NCI-H524 (cell line): ENCODE data around the gene PRRT2.
"Not testable (repeated sequence)": the region's sequence is repeated elsewhere in the genome, so short reads cannot be mapped to it uniquely, and the experiment has no call there.

Source experiments
- DNase-seq, 2 experiments: peaks; one replicate each; lab custom pipeline; 2025; lab: John Stamatoyannopoulos, UW

The PRRT2 gene

GRCh38 chr16:29790949-29791844 lies 20.8 kb upstream of the PRRT2 start:
- peak in 1 of 2 experiments; percentile 52 for DNase-seq

- no peak for DNase-seq
Observed at GRCh38 chr16:29791845-29792807, 19.9 kb upstream of the PRRT2 start.

GRCh38 chr16:29793153-29793552 lies 18.8 kb upstream of the PRRT2 start:
- not testable (repeated sequence) for DNase-seq

- DNase-seq, result no peak
Observed at GRCh38 chr16:29794231-29794710, 17.7 kb upstream of the PRRT2 start.

DNA sequence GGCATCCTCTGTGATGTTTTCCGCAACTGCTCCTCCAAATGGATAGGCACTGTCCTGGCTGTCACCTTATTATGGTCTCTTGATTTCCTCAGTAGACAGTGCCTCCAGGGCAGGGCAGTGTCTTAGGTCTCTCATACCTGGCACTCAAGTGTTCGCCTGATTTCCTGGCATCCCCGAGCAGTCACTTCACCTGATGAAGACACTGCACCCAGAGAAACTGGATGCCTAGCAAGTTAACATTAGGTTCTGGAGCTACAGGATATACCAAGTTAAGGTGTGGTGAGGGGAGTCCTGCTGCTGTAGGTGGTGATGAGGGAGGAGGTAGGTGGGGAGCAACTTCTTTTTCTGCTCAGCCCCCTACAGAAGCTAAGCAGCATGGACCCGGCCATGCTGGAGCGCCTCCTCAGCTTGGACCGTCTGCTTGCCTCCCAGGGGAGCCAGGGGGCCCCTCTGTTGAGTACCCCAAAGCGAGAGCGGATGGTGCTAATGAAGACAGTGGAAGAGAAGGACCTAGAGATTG lies 9.5 kb upstream of the PRRT2 start:
- no peak for DNase-seq

- DNase-seq, result no peak
Observed at GRCh38 chr16:29804020-29804419, 8.0 kb upstream of the PRRT2 start.

DNA sequence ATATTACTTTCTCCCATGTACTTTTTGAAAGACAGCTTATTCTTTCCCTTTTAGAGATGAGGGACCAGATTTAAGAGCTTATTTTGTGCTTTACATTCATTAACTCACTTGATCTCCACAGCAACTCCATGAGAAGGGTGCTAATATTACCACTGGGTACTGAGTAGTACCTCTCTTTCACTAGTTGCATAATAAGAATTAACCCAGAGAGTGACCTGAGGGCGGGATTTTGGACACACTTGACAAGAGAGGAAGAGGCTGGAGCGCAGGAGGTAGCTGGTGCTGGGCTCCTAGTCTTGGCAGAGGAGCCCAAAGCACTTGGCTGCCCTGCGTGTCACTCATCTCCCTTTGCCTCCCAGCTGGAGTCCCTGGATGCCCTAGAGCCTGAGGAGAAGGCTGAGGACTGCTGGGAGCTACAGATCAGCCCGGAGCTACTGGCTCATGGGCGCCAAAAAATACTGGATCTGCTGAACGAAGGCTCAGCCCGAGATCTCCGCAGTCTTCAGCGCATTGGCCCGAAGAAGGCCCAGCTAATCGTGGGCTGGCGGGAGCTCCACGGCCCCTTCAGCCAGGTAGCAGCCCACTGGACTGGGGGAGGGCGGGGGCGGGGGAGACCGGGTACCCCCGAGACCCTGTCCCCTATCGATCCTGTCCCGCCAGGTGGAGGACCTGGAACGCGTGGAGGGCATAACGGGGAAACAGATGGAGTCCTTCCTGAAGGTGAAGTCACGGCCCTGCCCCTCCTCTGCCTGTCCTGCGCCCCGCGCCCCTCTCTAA lies 7.3 kb upstream of the PRRT2 start:
- DNase-seq, result peak; percentile 32 to 72

DNA sequence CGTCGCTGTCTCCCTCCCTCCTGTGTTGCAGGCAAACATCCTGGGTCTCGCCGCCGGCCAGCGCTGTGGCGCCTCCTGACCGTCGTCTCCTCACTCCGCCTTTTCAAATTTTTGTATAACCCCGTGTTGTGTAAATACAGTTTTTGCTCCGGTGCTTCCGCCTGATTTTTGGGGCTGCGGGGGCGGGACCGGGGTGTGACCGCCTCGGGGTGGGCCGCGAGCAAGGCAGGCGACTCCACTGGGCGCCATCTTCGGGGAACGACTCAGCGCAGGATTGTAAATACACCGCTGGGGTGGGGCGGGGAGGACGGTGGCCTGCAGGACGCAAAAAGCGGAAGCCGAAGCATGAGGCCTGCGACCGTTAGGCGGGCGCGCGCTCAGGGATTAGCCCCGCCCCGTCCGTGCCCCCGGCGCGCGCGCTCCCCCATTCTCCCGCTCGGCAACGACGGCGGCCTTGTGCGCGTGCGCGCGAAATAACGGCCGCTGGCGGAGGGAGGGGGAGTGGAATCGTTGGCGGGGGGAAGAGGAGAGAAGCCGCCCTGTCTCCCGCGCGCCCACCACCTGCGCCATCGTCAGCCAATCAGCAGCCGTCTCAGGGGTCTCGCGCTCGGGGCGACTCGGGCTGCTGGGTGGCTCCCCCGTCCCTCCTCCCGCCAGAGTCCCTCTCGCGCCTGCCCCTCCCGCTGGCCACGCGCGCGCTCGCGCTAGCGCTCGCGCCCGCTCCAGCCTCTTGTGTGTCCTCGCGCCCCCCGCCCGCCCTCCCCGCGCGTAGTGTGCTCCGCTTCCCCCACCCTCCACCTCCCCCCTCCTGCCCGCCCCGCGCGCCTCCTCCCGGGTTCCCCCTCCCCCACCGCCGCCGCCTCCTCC lies 6.5 kb upstream of the PRRT2 start:
- peak; percentile 99 to 100 for DNase-seq

DNA sequence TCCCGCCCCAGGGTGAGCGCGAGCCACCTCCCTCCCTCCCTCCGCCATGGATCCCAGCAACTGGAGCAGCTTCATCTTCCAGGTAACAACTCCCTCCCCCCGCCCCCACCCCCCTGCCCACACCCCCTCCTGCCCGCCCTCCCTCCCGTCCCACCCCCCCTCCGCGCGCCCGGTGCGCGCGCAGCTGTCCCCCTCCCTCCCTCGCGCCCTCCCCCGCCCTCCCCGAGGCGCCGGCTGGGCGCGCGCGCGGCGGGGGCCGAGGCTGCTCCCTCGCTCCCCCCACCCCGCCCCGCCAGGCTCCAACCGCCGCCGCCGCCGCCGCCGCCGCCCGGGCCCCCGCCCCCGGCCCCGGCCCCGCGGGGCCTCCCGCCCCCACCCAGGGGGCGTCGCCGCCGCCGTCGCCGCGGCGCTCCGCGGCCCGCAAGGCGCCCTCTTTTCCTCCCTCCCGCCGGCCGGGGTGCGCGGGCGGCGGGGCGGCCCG lies 5.9 kb upstream of the PRRT2 start, which contains the start of gene MAZ:
TSS of gene MAZ (plus strand) at position 431 of the 481 bp plus-strand sequence. CDS start 173 bp downstream, outside the sequence.
- DNase-seq, result no peak

DNA sequence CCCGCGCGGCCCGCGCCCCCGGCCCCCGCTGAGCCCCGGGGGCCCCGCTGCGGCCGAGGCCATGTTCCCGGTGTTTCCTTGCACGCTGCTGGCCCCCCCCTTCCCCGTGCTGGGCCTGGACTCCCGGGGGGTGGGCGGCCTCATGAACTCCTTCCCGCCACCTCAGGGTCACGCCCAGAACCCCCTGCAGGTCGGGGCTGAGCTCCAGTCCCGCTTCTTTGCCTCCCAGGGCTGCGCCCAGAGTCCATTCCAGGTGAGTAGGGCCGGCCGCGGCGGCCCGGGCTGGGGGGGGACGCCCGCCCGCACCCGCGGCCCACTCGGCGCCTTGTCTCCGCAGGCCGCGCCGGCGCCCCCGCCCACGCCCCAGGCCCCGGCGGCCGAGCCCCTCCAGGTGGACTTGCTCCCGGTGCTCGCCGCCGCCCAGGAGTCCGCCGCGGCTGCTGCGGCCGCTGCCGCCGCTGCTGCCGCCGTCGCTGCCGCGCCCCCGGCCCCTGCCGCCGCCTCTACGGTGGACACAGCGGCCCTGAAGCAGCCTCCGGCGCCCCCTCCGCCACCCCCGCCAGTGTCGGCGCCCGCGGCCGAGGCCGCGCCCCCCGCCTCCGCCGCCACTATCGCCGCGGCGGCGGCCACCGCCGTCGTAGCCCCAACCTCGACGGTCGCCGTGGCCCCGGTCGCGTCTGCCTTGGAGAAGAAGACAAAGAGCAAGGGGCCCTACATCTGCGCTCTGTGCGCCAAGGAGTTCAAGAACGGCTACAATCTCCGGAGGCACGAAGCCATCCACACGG lies 5.2 kb upstream of the PRRT2 start:
- peak; percentile 57 to 70 for DNase-seq

DNA sequence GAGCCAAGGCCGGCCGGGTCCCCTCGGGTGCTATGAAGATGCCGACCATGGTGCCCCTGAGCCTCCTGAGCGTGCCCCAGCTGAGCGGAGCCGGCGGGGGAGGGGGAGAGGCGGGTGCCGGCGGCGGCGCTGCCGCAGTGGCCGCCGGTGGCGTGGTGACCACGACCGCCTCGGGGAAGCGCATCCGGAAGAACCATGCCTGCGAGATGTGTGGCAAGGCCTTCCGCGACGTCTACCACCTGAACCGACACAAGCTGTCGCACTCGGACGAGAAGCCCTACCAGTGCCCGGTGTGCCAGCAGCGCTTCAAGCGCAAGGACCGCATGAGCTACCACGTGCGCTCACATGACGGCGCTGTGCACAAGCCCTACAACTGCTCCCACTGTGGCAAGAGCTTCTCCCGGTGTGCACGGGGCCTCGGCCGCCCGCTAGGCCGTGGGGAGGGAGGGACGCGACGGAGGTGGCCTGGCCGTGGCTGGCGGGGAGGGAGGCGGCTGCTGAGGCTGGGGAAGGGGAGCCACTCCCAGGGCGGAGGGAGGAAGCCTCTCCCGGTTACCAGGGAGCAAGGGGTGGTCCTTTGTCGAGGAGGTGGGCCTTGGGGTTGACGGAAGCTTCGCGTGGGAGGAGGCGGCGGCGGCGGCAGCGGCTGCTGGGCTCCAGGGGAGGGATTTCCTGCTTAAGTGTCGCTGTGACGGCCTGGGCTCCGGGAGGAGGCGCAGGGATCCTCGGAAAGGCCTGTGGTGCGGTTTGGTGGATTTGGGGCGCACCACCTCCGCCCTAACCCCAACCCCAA lies 4.4 kb upstream of the PRRT2 start:
- peak; percentile 83 to 91 for DNase-seq

DNA sequence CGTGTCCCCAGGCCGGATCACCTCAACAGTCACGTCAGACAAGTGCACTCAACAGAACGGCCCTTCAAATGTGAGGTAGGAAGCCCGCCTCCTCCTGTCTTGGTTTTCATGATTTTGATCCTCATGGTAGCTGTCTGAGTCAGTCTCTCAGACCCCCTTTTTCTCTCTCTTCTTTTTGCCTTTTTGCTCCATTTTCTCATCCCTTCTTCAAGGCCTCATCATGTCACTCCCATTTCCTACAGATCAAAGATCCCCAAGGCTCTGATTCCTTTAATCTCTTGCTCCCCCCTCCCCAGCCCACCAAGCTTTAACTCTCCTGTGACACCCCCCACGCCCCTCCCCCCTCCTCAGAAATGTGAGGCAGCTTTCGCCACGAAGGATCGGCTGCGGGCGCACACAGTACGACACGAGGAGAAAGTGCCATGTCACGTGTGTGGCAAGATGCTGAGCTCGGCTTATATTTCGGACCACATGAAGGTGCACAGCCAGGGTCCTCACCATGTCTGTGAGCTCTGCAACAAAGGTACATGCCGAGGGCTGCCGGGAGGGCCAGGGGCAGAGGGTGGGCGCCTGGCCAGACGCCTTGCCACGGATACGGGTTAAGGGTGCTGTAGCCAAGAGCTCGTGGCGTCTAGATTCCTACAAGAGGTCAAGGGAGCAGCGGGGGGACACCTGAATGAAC lies 3.6 kb upstream of the PRRT2 start:
- DNase-seq, result no peak

DNA sequence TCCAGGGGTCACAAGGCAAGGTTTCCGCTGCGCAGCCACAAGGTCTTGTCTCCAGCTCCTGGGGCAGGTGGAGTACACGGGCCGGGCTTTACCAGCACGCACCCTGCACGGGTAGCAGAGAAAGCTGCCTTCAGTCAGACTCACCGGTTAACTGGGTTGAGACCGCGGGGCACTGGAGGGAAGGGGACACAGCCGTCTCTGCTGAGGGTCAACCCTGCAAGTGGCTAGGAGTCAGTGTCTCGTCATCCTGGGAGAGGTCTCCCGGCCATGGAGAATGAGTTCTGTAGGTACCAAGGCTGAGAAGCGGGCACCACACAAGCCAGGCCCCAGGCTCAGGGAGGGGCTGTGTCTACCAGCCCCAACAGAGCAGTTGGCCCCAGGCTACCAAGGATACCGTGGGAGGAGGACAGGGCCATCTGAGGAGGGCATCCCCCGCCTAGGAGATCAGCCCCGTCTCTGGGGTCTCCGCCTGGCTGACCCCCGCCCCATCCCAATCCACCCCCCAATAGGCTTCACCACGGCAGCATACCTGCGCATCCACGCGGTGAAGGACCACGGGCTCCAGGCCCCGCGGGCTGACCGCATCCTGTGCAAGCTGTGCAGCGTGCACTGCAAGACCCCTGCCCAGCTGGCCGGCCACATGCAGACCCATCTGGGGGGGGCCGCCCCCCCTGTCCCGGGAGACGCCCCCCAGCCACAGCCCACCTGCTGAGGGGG lies 2.8 kb upstream of the PRRT2 start:
- no peak for DNase-seq

- no peak for DNase-seq
Observed at GRCh38 chr16:29809850-29810698, 1.9 kb upstream of the PRRT2 start.

- DNase-seq, result peak in 1 of 2 experiments; percentile 49
Observed at GRCh38 chr16:29810699-29811169, 1.3 kb upstream of the PRRT2 start.
